ENCODE data around the gene GPHB5.
"Not testable (repeated sequence)": the region's sequence is repeated elsewhere in the genome, so short reads cannot be mapped to it uniquely, and the experiment has no call there.

Gene GPHB5

DNA sequence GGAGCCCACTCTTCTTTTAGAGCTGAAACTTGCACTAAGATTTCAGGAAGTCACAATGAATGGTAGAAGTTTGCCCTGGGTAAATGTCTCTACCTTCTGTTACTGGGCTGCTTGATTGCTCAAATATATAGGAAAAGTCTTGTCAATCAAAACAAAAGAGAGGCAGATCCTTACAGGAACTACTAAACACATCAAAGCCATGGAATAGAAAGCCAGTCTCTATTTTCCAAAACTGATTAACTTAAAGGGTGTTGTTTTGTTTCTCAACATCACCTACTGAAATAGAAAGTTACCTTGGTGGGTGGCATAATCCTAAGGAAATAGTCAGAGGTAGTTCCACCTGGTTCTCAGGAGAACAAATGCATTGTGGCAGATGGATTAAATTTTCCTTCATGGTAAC lies at the start of gene GPHB5:
TSS of gene GPHB5 (minus strand) at position 101 of the 400 bp plus-strand sequence. CDS start 1,086 bp downstream, outside the sequence.
- DNase-seq (ENCODE audit: low read depth, low spot score) = no peak

DNA sequence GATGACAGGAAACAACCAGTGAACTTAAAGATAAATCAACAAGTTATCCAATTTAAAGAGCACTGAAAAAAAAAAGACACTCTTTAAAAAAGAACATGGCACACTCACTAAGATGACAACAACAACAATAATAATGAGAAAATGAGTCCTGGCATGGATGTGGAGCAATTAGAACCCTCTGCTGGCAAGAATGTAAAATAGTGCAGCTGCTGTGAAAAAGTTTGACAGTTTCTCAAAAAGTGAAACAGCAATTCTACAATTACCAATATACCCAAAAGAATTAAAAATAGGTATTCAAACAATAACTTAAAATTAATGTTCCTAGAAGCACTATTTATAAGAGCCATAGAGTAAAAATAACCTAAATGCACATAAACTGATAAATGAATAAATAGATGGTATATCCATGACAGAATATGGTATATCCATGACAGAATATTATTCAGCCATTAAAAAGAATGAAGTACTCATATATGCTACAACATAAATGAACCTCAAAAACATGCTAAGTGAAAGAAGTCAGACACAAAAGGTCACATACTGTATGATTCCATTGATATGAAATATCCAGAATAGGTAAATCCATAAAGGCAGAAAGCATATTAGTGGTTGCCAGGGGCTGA lies 49.1 kb upstream of the GPHB5 start:
- no peak for DNase-seq (ENCODE audit: low read depth, low spot score)

GRCh38 chr14:63362389-63362819 lies 43.7 kb upstream of the GPHB5 start:
- no peak for DNase-seq (ENCODE audit: low read depth, low spot score)

- DNase-seq (ENCODE audit: low read depth, low spot score) = no peak
Observed at GRCh38 chr14:63361790-63362189, 43.1 kb upstream of the GPHB5 start.

- DNase-seq (ENCODE audit: low read depth, low spot score) = no peak
Observed at GRCh38 chr14:63357841-63358240, 39.1 kb upstream of the GPHB5 start.

- DNase-seq (ENCODE audit: low read depth, low spot score) = no peak
Observed at GRCh38 chr14:63345826-63346225, 27.1 kb upstream of the GPHB5 start.

DNA sequence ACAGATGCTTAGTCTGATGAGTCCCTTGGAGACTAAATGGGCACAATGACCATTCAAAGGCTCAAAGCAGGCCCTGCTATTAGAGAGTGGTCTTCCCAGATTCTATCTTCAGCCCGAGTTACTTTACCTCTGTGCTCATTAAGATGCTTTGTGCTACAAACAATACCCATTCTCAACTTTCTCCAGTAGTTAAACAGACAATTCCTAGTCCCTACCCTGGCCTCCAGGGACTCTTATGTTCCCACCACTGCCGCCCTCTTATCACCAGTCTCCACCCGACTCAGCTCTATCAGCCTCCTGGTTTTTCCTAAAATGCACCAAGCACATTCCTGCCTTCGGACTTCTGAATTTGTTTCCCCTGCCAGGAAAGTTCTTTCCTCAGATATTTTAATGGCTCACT lies 25.6 kb upstream of the GPHB5 start:
- no peak for DNase-seq (ENCODE audit: low read depth, low spot score)

- DNase-seq (ENCODE audit: low read depth, low spot score) = no peak
Observed at GRCh38 chr14:63343878-63344277, 25.1 kb upstream of the GPHB5 start.

- no peak for DNase-seq (ENCODE audit: low read depth, low spot score)
Observed at GRCh38 chr14:63342371-63342770, 23.6 kb upstream of the GPHB5 start.

DNA sequence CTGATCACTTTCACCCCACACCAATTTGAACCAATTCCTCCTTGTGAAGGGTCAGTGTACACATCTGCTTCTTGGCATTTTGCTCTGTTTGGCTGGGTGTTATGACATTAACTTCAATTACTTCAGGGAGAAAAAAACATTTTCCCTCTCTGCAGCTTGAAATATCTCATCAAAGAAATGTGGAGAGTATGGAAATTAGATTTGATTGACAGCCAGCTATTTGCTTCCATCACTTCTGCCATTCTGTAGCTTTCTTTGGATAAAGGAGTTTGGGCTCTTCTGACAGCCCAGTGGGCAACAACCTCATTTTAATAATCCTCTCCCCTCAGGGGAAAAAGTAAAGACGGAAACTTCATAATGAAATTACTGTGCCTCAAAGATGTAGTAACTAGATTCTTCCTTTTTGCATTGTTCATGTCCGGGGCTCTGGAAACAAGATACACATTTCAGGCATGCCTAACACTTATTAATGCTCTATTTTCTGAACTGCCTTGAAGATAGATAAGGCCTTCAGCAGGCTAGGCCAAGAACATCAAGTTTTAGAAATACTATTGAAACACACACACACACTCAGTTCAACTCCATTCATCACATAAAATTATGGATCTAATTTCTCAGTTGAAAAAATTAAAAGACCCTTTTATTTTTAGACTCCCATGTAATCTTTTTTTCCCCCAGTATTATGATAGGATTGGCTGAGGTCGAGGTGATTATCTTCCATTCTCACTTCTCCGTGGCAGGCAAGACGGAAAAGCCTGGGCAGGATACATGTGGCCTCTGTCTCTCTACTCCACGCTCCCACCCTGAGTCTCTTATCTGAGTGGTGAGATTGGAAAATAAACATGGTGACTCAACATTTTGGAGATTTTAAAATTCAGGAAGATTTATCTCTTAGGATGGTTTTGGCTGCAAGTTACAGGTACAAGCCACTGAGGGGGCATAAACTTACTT lies 10.3 kb upstream of the GPHB5 start:
- no peak for DNase-seq (ENCODE audit: low read depth, low spot score)

- DNase-seq (ENCODE audit: low read depth, low spot score) = no peak
Observed at GRCh38 chr14:63326840-63327239, 8.1 kb upstream of the GPHB5 start.

GRCh38 chr14:63322897-63323573 lies 4.3 kb upstream of the GPHB5 start:
- DNase-seq (ENCODE audit: low read depth, low spot score) = no peak

DNA sequence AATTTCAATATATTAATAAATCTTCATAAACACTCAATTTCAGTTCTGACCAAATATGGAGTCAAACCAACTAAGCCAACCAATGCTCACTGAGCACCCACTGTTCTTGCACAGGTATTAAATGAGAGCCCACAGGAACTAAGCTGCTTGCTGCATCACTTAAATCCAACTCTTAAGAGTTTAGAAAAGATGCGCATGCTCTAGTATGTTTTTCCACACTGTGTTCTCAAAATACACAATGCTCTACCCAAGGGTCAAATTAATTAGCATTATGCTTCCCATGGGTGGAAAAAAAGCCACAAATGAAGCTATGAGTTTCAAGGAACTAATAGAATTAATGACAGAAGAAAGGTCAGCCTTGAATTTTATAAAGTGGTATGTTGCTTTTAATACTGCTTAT lies 3.7 kb upstream of the GPHB5 start:
- DNase-seq (ENCODE audit: low read depth, low spot score) = no peak

GRCh38 chr14:63308723-63309317 lies 9.9 kb downstream of the GPHB5 start:
- peak; percentile 28 for DNase-seq (ENCODE audit: low read depth, low spot score)

- DNase-seq (ENCODE audit: low read depth, low spot score) = not testable (repeated sequence)
Observed at GRCh38 chr14:63304429-63304828, 14.3 kb downstream of the GPHB5 start.

DNA sequence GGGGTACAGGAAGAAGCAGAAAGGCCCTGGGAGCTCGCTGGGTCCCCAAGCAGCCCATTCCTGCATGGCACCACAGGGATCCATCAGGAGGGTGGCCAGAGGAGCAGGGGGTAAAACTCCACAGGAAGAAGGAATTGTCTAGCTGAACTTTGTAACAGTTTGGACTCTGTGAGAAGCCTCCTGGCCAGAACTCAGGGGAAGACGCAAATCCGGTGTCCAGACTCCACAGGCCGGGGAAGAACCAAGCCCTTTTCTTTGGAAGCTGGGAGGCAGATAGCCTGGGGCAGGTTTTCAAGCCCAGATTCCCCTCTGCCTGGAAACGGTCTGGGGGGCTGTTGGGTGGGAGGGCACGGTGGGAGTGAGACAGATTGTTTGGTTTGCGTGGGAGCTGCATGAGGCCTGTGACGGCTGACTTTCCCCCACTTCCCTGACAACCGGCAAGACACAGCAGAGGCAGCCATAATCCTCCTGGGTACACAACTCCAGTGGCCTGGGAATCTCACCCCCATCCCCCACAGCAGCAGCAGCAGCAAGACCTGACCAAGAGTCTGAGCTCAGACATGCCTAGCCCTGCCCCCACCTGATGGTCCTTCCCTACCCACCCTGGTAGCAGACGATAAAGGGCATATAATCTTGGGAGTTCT lies 16.7 kb downstream of the GPHB5 start:
- peak; percentile 25 for DNase-seq (ENCODE audit: low read depth, low spot score)

DNA sequence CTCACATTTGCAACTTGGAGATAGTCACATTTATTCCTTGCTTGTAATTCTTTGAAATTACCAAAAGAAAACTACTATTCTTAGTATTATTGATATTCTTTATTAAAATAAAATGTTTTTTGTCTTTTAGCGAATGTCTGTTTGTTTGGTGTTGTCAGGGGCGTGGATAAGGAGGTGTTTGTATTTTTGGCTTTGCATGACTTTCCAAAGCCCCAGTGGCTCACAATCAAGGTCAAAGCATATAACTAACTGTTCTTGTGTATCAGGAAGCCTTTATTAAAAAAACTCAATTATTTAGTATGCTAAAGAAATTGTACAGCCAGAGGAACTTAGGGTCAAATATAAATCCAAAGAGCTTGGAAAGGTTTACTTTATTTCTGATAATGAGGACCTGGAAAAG lies 17.9 kb downstream of the GPHB5 start:
- DNase-seq (ENCODE audit: low read depth, low spot score) = no peak

DNA sequence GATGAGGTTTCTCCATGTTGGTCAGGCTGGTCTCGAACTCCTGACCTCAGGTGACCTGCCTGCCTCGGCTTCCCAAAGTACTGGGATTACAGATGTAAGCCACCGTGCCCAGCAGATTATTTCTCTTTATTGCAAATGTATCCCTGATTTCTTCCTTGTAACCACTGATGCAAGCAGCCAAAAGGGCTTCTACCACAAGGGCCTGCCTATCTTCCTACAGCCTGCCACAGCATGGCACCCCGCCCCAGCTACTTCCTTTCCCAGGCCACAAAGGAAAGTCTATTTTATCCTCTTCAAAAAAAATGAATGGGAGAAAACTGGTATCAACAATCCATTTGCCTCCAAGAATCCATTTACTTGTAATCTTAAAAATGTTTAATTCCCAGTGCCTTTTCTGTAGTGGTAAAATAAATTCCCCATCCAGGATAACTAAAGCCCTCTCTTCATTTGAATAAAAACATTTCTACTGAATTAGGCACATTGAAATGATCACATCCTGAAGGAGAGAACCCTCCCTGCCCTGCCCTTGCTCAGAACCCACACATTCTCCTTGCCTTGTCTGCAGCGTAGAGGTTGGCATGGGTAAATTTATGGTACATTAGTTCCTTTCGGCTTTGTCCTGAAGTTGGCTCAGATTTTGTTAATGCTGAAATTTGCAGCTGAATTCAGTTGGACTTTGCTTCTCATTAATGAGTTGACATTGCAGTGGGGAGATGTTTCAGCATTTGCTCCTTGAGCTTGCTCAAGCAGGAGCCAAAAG lies 19.2 kb downstream of the GPHB5 start:
- no peak for DNase-seq (ENCODE audit: low read depth, low spot score)

DNA sequence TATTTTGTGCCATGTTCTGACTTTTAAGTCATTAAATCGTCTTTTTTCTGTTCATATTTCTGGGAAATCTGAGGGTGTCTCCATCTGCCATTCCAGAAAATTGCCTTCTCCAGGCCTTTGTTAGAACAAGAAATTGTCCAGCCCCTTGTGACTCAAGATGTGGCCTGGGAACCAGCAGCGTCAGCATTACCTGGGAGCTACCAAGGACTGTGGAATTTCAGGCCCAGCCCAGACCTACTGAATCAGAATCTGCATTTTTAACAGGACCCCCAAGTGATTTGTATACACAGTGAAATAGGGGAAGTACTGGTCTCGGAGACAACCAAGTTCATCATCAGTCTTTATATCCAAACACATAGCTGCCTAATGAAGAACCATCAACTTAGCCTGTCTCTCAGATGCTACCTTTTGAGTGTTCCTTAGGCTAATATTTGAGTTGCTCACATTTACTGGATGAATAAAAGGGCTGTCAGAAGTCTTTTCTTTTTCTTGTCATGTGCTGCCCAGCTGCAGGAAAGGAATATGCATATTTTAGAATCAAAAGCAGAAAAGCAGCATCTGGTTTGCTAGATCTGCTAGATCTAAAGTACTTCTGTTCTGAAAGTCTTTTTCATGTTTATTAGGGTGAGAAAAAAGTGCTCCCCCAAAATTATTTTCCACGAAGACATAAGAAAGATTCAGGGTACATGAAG lies 21.2 kb downstream of the GPHB5 start:
- DNase-seq (ENCODE audit: low read depth, low spot score) = no peak

DNA sequence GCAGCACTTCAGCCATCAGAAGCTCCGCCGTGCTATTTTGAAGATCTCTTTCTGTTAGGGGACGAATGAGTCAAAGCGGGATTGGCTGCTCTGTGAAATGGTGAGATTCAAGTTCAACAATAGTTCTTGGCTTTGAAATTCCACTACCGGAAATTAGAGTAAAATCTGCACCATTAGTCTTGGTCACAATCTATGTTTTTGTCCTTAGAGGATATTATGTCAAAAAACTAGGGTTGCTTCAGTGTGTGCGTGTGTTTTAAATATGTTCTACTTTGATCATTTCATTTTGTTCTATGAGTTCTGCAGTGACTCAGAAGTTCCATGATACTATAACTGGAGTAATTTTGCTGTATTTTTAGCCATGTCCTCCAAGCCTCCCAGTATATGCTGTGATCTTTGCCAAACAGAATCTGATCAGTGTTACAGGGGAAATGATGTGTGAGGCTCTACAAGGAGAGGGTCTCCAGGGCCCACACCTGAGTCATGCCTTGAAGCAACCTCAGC lies 22.6 kb downstream of the GPHB5 start:
- DNase-seq (ENCODE audit: low read depth, low spot score) = no peak
